AG09309 (cell line): ENCODE measurements around the gene BCL2L12.

Experiments
- DNase-seq: peaks from one replicate; pipeline ENCODE4 v3.0.0-alpha.2; 2010; ENCODE audit warnings: low read depth
- H3K4me3 ChIP-seq: 2 replicates; pipeline ENCODE4 v1.5.1; 2011; ENCODE audit warnings: mild to moderate bottlenecking, low read depth, low read length, moderate library complexity; ENCODE audit not compliant: control insufficient read depth
- CTCF ChIP-seq: IDR thresholded peaks from 2 replicates; pipeline ENCODE4 v1.5.1; 2011; ENCODE audit warnings: mild to moderate bottlenecking, low read depth, low read length, inconsistent platforms; ENCODE audit not compliant: insufficient read depth, control insufficient read depth; ENCODE audit errors: missing control alignments

The BCL2L12 gene

GRCh38 chr19:49676784-49677230 lies 11.1 kb downstream of the BCL2L12 start:
- no peak for TF ChIP-seq CTCF
- DNase-seq: peak; percentile 100
- peak overlapping the region; percentile 97 for H3K4me3 ChIP-seq

GRCh38 chr19:49677231-49677900 lies 11.6 kb downstream of the BCL2L12 start, which contains the start of gene PRMT1:
Gene PRMT1, plus strand, starts transcription at chr19:49677271. Its CDS starts 10 bp downstream, at chr19:49677281.
- DNase-seq: no peak
- TF ChIP-seq CTCF: no peak
- H3K4me3 ChIP-seq: peak within 1 kb of the TSS; percentile 97

DNA sequence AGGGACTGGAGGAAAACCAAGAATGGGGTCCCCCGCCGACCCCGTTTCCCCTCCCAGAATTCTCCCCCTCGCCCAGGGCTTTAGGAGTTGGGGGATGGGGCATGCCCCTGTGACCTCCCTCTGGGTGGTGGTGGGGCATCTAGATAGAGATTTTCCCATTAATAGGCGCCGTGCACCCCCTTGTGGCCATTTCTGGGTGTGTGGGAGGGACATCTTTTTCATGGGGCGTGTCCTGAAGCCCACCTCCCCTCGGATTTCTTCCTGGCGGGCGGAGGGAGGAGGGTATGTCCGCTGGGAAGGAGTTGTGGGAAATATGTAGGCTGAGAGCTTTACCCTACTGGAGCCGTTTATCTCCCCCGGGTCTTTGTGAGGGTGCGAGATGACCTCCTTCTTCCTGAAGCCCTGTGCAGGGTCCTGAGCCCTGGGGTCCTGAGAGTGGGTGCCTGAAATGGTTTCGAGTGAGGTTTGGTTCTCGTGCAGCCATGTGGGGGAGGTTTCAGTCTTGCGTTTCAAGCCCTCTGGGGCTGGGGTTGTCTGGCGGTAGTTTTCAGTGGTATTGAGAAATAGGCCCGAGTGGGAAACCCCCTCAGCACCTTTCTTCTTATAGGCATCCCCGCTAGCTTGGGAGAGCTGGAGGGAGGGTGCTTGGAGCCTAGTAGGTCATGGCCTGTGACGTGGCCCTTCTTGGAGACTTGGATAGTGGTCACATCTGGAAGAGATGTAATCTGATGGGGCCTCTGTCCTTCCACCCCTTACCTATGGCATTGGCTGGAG lies 12.4 kb downstream of the BCL2L12 start:
- H3K4me3 ChIP-seq: peak overlapping the region; percentile 97
- DNase-seq: no peak
- peak; percentile 67 for TF ChIP-seq CTCF

DNA sequence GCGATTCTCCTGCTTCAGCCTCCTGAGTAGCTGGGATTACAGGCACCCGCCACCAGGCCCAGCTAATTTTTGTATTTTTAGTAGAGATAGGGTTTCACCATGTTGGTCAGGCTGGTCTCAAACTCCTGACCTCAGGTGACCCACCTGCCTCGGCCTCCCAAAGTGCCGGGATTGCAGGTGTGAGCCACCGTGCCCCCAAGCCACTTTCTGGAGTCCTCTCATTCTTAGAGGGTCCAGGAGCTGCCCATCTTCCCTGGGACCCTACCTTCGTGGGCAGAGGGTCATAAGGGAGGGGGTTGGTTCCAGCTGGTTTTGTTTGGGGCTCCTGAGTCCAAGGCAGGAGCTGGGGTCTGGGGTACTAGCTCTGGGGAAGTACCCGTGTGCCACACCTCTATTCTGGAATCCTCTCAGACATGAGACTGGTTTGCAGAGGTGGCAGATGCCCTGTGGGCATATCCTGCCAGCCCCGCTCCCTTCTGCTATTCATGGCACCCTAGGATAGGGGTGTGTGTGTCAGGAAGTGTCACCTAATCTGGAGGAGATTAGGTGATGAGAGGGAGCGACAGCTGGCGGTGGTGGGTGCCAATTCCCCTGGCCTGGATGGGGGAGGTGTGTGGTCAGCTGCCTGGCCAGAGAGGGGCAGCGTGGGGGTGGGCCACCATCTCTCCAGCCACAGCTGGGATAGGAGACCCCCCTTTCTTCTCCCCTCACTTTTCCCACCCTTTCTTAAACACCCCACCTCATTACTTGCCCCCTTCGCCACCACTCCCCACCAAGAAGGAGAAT lies 13.4 kb downstream of the BCL2L12 start:
- TF ChIP-seq CTCF: no peak
- no peak for DNase-seq
- no peak overlapping the region for H3K4me3 ChIP-seq

GRCh38 chr19:49679771-49680413 lies 14.2 kb downstream of the BCL2L12 start:
- no peak overlapping the region for H3K4me3 ChIP-seq
- DNase-seq: no peak
- no peak for TF ChIP-seq CTCF

DNA sequence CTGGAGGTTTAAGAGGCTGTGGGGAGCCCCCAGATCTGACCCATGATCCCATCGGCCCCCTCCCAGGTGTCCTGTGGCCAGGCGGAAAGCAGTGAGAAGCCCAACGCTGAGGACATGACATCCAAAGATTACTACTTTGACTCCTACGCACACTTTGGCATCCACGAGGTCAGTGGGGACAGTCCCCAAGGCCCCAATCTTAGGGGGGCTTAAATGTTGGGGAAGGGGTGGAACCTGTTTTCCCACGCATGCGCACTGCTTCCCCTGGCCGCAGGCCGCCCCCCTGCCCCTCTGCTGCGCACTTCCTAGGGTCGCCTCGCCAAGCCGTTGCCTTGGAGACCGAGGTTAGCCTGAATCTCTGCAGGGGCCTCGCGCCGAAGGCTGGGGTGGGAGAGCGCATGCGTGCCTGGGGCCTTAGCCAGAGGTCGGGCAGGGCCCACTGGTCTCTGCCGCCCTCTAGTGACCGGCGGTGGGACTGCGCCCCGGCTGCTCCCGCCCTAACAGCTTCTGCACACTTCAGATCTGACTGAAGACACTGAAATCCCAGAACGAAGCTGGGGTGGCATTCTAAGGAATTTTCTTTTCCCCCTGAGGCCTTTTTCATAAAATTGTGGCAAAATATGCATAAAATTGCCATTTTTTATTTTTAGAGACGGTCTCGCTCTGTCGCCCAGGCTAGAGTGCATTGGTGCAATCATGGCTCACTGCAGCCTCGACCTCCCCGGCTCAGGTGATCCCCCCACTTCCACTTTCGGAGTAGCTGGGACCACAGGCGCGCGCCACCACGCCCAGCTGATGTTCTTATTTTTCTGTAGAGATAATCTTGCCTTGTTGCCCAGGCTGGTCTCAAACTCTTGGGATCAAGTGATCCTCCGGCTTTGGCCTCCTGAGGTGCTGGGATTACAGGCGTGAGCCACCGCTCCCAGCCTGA lies 15.0 kb downstream of the BCL2L12 start:
- H3K4me3 ChIP-seq: no peak overlapping the region
- peak; percentile 100 for TF ChIP-seq CTCF
- no peak for DNase-seq
